Measurements from ENCODE around the gene TMEM108. TPM values are rescaled to one million over a fixed set of nuclear protein-coding genes. Genes with fewer than 3 reads are reported as not detected.

TMEM108 gene
- total RNA-seq, 1 experiment from 2014 or later, result not detected

- H3K9ac ChIP-seq (ENCODE audit: low read length), result no peak overlapping the region
- H3K79me2 ChIP-seq (ENCODE audit: insufficient read depth, low read length), result no peaks in the 10 kb centered on the region
- RAD21 ChIA-PET (ENCODE audit: low non-redundant PET in 1 of 2, low total read pairs in 2 of 2, uncharacterized antibody in 2 of 2, unreplicated experiment in 2 of 2), result no interaction called here
- H3K27me3 ChIP-seq (ENCODE audit: insufficient read depth, low read length), result peaks cover 29% of the 10 kb centered on the region
- no peaks in the 10 kb centered on the region for H3K9me3 ChIP-seq (ENCODE audit: control insufficient read depth in 1 of 2, insufficient read depth in 1 of 2, low read depth in 1 of 2, low read length in 2 of 2)
- no peak overlapping the region for H3K27ac ChIP-seq (ENCODE audit: low read depth, low read length)
- no peak for TF ChIP-seq SIN3A (IDR thresholded peaks at IDR 0.05; ENCODE audit: low read depth)
- no peak for TF ChIP-seq SRF (IDR thresholded peaks at IDR 0.05; ENCODE audit: low read depth)
- no peak for TF ChIP-seq CEBPB (IDR thresholded peaks at IDR 0.05; ENCODE audit: low read depth)
- H3K4me2 ChIP-seq (ENCODE audit: low read length), result no peak overlapping the region
- ATAC-seq (no peak), DNase-seq (ENCODE audit: low read depth, low spot score) (no peak)
- no peaks in the 10 kb centered on the region for H4K20me1 ChIP-seq (ENCODE audit: insufficient read depth)
- POLR2A ChIA-PET, result no interaction called here
- H3K4me3 ChIP-seq (replicated peaks in 1 of 2; ENCODE audit: low read depth in 1 of 2, low read length in 2 of 2), result no peak overlapping the region
- H3K4me1 ChIP-seq (ENCODE audit: control insufficient read depth in 1 of 2, insufficient read depth in 2 of 2, low read length in 2 of 2), result no peaks in the 10 kb centered on the region
- CTCF ChIA-PET, result no interaction called here
- intact Hi-C loops (cut with micrococcal nuclease), result no loop called here
- BruUV-seq (replicated peaks), result no TSS peak
- H3K36me3 ChIP-seq (ENCODE audit: control insufficient read depth in 1 of 2, insufficient read depth in 2 of 2, low read length in 2 of 2), result no peaks in the 10 kb centered on the region
- H3K9me2 ChIP-seq (ENCODE audit: insufficient read depth), result no peaks in the 10 kb centered on the region
- no peak overlapping the region for H2AFZ ChIP-seq (ENCODE audit: low read depth, low read length, poor library complexity, severe bottlenecking)
These were observed 221.6 kb downstream of the TMEM108 start for GRCh38 chr3:133259767-133260166.

GRCh38 chr3:133262333-133262732 lies 224.1 kb downstream of the TMEM108 start:
- no peak overlapping the region for H2AFZ ChIP-seq (ENCODE audit: low read depth, low read length, poor library complexity, severe bottlenecking)
- no peaks in the 10 kb centered on the region for H3K79me2 ChIP-seq (ENCODE audit: insufficient read depth, low read length)
- H3K9me2 ChIP-seq (ENCODE audit: insufficient read depth), result no peaks in the 10 kb centered on the region
- H3K4me2 ChIP-seq (ENCODE audit: low read length), result no peak overlapping the region
- BruUV-seq (replicated peaks), result no TSS peak
- H3K9me3 ChIP-seq (ENCODE audit: control insufficient read depth in 1 of 2, insufficient read depth in 1 of 2, low read depth in 1 of 2, low read length in 2 of 2), result no peaks in the 10 kb centered on the region
- H3K9ac ChIP-seq (ENCODE audit: low read length), result no peak overlapping the region
- ChIA-PET CTCF (no interaction called here), POLR2A (no interaction called here), RAD21 (ENCODE audit: low non-redundant PET in 1 of 2, low total read pairs in 2 of 2, uncharacterized antibody in 2 of 2, unreplicated experiment in 2 of 2) (no interaction called here)
- DNase-seq (ENCODE audit: low read depth, low spot score), result no peak
- intact Hi-C loops (cut with micrococcal nuclease), result no loop called here
- H3K4me3 ChIP-seq (replicated peaks in 1 of 2; ENCODE audit: low read depth in 1 of 2, low read length in 2 of 2), result no peak overlapping the region
- H3K27ac ChIP-seq (ENCODE audit: low read depth, low read length), result no peak overlapping the region
- TF ChIP-seq REST (IDR thresholded peaks at IDR 0.05; ENCODE audit: low read depth), result no peak
- TF ChIP-seq CTCF (IDR thresholded peaks at IDR 0.05 in 2 of 3, conservative IDR thresholded peaks at IDR 0.05 in 1 of 3; ENCODE audit: borderline replicate concordance in 1 of 3, insufficient read depth in 1 of 3, low read depth in 2 of 3, low read length in 2 of 3), result no peak
- no peak for TF ChIP-seq CBX3 (IDR thresholded peaks at IDR 0.05; ENCODE audit: low read depth)
- TF ChIP-seq ELF1 (IDR thresholded peaks at IDR 0.05; ENCODE audit: borderline replicate concordance, low read depth), result no peak
- TF ChIP-seq EZH2 (IDR thresholded peaks at IDR 0.05), result no peak
- TF ChIP-seq POLR2A (IDR thresholded peaks at IDR 0.05; ENCODE audit: borderline replicate concordance, extremely low read depth, insufficient read depth, insufficient read length), result no peak
- no peak for TF ChIP-seq ZNF274 (IDR thresholded peaks at IDR 0.05; ENCODE audit: low read depth, low read length)
- no peak for TF ChIP-seq TCF7L2 (IDR thresholded peaks at IDR 0.05; ENCODE audit: borderline replicate concordance, extremely low read depth, insufficient read depth, insufficient read length)
- TF ChIP-seq YY1 (IDR thresholded peaks at IDR 0.05; ENCODE audit: extremely low read depth, insufficient replicate concordance, low read depth, low read length), result no peak
- no peak for TF ChIP-seq SRF (IDR thresholded peaks at IDR 0.05; ENCODE audit: low read depth)
- no peak for TF ChIP-seq MAX (IDR thresholded peaks at IDR 0.05)
- no peak for TF ChIP-seq CEBPB (IDR thresholded peaks at IDR 0.05; ENCODE audit: low read depth)
- no peak for TF ChIP-seq ATF3 (IDR thresholded peaks at IDR 0.05)
- H3K27me3 ChIP-seq (ENCODE audit: insufficient read depth, low read length), result peaks cover 42% of the 10 kb centered on the region
- H4K20me1 ChIP-seq (ENCODE audit: insufficient read depth), result no peaks in the 10 kb centered on the region
- ATAC-seq, result no peak
- no peaks in the 10 kb centered on the region for H3K4me1 ChIP-seq (ENCODE audit: control insufficient read depth in 1 of 2, insufficient read depth in 2 of 2, low read length in 2 of 2)
- H3K36me3 ChIP-seq (ENCODE audit: control insufficient read depth in 1 of 2, insufficient read depth in 2 of 2, low read length in 2 of 2), result no peaks in the 10 kb centered on the region
